Adrenal gland (tissue), 5 donors: ENCODE results near the gene ZNF564.

Experiments
- CTCF ChIP-seq, 6 experiments: fragments of 450-650 bp in 4 of 6; fragments of 200-600 bp in 2 of 6; sonication (generic) in 1 of 6; IDR thresholded peaks; 1 replicate in 5 of 6; 2 replicates in 1 of 6; pipeline versions ENCODE4 v1.5.1 to v1.8.0; 2016 to 2021; ENCODE audit warnings: antibody characterized with exemption in 6 of 6, mild to moderate bottlenecking in 2 of 6, moderate library complexity in 1 of 6
- POLR2A ChIP-seq, 2 donors: fragments of 450-650 bp; IDR thresholded peaks; one replicate each; pipeline ENCODE4 v1.6.1; 2017; ENCODE audit warnings: antibody characterized with exemption in 2 of 2, mild to moderate bottlenecking in 2 of 2, moderate library complexity in 1 of 2
- donor health status: DM: no; HTN: no; CAD: no.

GRCh38 chr19:12581100-12581499 is 29.8 kb upstream of the ZNF564 start:
- TF ChIP-seq CTCF (IDR thresholded peaks at IDR 0.05) (no peak), POLR2A (IDR thresholded peaks at IDR 0.05) (no peak)
